Left lung (tissue), 10 donors: Measurements from ENCODE around the gene ATRNL1. TPM values are rescaled to one million over a fixed set of nuclear protein-coding genes. Genes with fewer than 3 reads are reported as not detected.

Source experiments
- ATAC-seq: fragments of 200-7000 bp; cut with Tn5 transposase; one replicate; pipeline ENCODE4 v1.9.1; 2020; ENCODE audit warnings: moderate library complexity
- DNase-seq, 4 donors: peaks; one replicate each; pipeline ENCODE4 v3.0.0-alpha.2; 2013 to 2020
- H3K27ac ChIP-seq, 2 donors: fragments of 200-600 bp; sonication (generic) in 1 of 2; one replicate each; pipeline versions ENCODE4 v1.5.0 to v1.8.0; 2020 to 2021
- H3K27me3 ChIP-seq, 2 donors: fragments of 200-600 bp; sonication (generic) in 1 of 2; one replicate each; pipeline versions ENCODE4 v1.5.0 to v1.8.0; 2020 to 2021
- H3K36me3 ChIP-seq, 2 donors: fragments of 200-600 bp; sonication (generic) in 1 of 2; one replicate each; pipeline versions ENCODE4 v1.5.0 to v1.8.0; 2020 to 2021
- H3K4me1 ChIP-seq, 2 donors: fragments of 200-600 bp; one replicate each; pipeline ENCODE4 v1.8.0; 2021
- H3K4me3 ChIP-seq, 2 donors: fragments of 200-600 bp; sonication (generic) in 1 of 2; one replicate each; pipeline versions ENCODE4 v1.5.0 to v1.8.0; 2020 to 2021; ENCODE audit warnings: mild to moderate bottlenecking in 1 of 2
- H3K9me3 ChIP-seq, 2 donors: fragments of 200-600 bp; sonication (generic) in 1 of 2; one replicate each; pipeline versions ENCODE4 v1.5.0 to v1.8.0; 2020 to 2021
- CTCF ChIP-seq, 2 donors: fragments of 200-600 bp; sonication (generic) in 1 of 2; IDR thresholded peaks; one replicate each; pipeline versions ENCODE4 v1.5.0 to v1.8.0; 2021; ENCODE audit warnings: antibody characterized with exemption in 2 of 2
- intact Hi-C, 2 donors: fragments of 100-400 bp; cut with DNase I; formaldehyde crosslinking; loops; one replicate each; pipeline versions ENCODE4 v1.11.2 to v1.14.2; 2022
- polyA plus RNA-seq, 6 donors: library from polyadenylated mRNA; unstranded; fragments of 120-200 nt; gene quantifications; one replicate each; pipeline ENCODE4 v1.2.1, GENCODE V29; 2013; ENCODE audit not compliant: insufficient read length in 6 of 6
- total RNA-seq, 2 donors: library from RNA; stranded (reverse); fragmentation: NEBNext Ultra II Directional; extraction: Animal tissue kit (Norgen Biotek cat#: 25700); gene quantifications; one replicate each; pipeline ENCODE4 v1.2.1, GENCODE V29; 2021
- donor health status: DM: no; HTN: yes; CAD: no.
- donor health status: DM: no; HTN: no; CAD: no.

ATRNL1 gene
- total and polyA plus RNA-seq, 8 donors, result 0.26 to 6.7 (median 5.1) TPM

GRCh38 chr10:115580239-115580638, 487.1 kb downstream of the ATRNL1 start:
- intact Hi-C loops, result no loop called here
- no peak for ATAC-seq

GRCh38 chr10:115593060-115593459, 499.9 kb downstream of the ATRNL1 start:
- intact Hi-C loops, result no loop called here
- no peak overlapping the region for H3K27ac ChIP-seq
- no peak for TF ChIP-seq CTCF (IDR thresholded peaks at IDR 0.05)
- H3K4me3 ChIP-seq, result no peak overlapping the region
- no peak for DNase-seq
- no peak for ATAC-seq
- H3K27me3 ChIP-seq, result no peaks in the 10 kb centered on the region
- H3K36me3 ChIP-seq, result no peaks in the 10 kb centered on the region
- no peaks in the 10 kb centered on the region for H3K4me1 ChIP-seq
- peaks cover 0 to 12% of the 10 kb centered on the region in 2 donors for H3K9me3 ChIP-seq

More at GRCh38 chr10:115580239-115580638, 487.1 kb downstream of the ATRNL1 start:
- Histone ChIP-seq H3K4me3 (no peak overlapping the region), H3K9me3 (peaks cover 0 to 4% of the 10 kb centered on the region in 2 donors), H3K27ac (no peak overlapping the region), H3K36me3 (no peaks in the 10 kb centered on the region), H3K4me1 (no peaks in the 10 kb centered on the region), H3K27me3 (no peaks in the 10 kb centered on the region)
- TF ChIP-seq CTCF (IDR thresholded peaks at IDR 0.05), result no peak
- DNase-seq, result no peak

GRCh38 chr10:115604627-115605026, 511.5 kb downstream of the ATRNL1 start:
- Histone ChIP-seq H3K4me1 (no peaks in the 10 kb centered on the region), H3K9me3 (no peaks in the 10 kb centered on the region), H3K27me3 (no peaks in the 10 kb centered on the region), H3K36me3 (no peaks in the 10 kb centered on the region), H3K4me3 (no peak overlapping the region), H3K27ac (no peak overlapping the region)
- no peak for DNase-seq
- no peak for ATAC-seq
- intact Hi-C loops, result no loop called here
- TF ChIP-seq CTCF (IDR thresholded peaks at IDR 0.05), result no peak

GRCh38 chr10:115606086-115606485, 512.9 kb downstream of the ATRNL1 start:
- intact Hi-C loops, result no loop called here
- no peaks in the 10 kb centered on the region for H3K9me3 ChIP-seq
- TF ChIP-seq CTCF (IDR thresholded peaks at IDR 0.05), result no peak
- no peaks in the 10 kb centered on the region for H3K4me1 ChIP-seq
- DNase-seq, result no peak
- H3K36me3 ChIP-seq, result no peaks in the 10 kb centered on the region
- no peak for ATAC-seq
- H3K4me3 ChIP-seq, result no peak overlapping the region
- H3K27me3 ChIP-seq, result no peaks in the 10 kb centered on the region
- H3K27ac ChIP-seq, result no peak overlapping the region

- Histone ChIP-seq H3K36me3 (no peaks in the 10 kb centered on the region), H3K4me1 (no peaks in the 10 kb centered on the region), H3K27ac (no peak overlapping the region), H3K4me3 (no peak overlapping the region), H3K9me3 (no peaks in the 10 kb centered on the region), H3K27me3 (no peaks in the 10 kb centered on the region)
- no peak for ATAC-seq
- intact Hi-C loops, result no loop called here
- no peak for DNase-seq
- no peak for TF ChIP-seq CTCF (IDR thresholded peaks at IDR 0.05)
Measured at GRCh38 chr10:115606741-115607140, 513.6 kb downstream of the ATRNL1 start.
